NCI-H82 treated with DMSO at 0.1 percent for 48 hours (cell line): ENCODE data around the gene C1QL1.

ENCODE experiments used
- DNase-seq: peaks from one replicate; lab custom pipeline; 2025; ENCODE audit not compliant: unreplicated experiment; lab: John Stamatoyannopoulos, UW

C1QL1 gene

GRCh38 chr17:44932096-44932786 is 35.9 kb downstream of the C1QL1 start:
- no peak for DNase-seq

- no peak for DNase-seq
Observed at GRCh38 chr17:44931376-44931775, 36.7 kb downstream of the C1QL1 start.

GRCh38 chr17:44930667-44931066 is 37.4 kb downstream of the C1QL1 start:
- DNase-seq, result no peak

DNA sequence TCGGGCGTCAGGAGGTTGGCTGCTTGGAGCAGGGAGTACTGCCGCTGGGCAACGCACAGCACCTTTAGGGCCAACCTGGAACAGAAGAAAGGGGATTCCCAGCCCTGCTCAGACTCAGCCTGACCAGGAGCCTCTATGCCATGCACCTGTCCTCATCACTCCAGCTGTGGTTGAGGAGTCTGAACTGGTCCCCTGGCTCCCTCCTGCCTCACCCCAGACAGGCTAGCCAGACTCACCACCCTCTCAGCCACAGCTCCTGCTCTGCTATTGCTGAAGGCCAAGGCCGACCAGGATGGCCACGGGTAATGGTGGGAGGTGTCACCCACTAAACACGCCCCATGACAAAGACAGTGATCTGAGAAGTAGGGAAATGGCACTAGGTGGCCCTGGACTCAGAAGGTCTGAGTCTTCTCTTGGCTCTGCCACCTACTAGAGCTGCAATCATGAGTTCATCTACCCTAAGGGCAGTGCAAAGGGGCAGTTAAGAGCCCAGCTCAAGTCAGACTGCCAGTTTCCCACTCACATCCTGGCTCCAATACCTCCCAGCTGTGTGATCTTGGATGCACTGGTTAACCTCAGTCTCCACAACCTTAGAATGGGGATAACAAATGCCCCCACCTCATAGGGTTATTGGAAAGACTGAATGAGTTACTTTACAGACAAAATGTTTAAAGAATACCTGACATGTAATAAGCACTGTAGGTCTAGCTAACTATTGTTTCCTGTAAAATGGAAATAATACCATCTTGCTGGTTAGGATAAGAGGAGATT is 39.0 kb downstream of the C1QL1 start:
- DNase-seq, result no peak

DNA sequence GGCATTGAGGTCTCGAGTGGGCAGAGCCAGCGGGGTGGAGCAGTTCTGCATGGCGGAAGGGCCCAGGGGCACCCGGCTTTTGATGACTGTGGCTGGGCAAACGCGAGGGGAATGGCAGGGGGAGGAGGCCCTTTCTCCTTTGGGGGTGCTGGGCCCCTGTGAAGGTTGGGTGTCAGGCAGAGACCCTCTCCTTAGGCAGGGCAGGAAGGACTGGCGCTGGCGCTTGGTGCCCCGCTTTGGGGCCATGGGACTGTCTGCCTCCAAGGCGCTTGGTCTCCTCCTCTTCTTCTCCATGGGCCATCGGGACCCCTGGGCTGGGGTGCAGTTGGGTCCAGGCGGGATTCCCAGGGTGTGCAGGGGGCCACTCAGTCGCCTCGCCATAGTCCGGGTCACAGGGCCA is 40.0 kb downstream of the C1QL1 start:
- DNase-seq, result no peak

- DNase-seq, result no peak
Observed at GRCh38 chr17:44927696-44928095, 40.4 kb downstream of the C1QL1 start.

DNA sequence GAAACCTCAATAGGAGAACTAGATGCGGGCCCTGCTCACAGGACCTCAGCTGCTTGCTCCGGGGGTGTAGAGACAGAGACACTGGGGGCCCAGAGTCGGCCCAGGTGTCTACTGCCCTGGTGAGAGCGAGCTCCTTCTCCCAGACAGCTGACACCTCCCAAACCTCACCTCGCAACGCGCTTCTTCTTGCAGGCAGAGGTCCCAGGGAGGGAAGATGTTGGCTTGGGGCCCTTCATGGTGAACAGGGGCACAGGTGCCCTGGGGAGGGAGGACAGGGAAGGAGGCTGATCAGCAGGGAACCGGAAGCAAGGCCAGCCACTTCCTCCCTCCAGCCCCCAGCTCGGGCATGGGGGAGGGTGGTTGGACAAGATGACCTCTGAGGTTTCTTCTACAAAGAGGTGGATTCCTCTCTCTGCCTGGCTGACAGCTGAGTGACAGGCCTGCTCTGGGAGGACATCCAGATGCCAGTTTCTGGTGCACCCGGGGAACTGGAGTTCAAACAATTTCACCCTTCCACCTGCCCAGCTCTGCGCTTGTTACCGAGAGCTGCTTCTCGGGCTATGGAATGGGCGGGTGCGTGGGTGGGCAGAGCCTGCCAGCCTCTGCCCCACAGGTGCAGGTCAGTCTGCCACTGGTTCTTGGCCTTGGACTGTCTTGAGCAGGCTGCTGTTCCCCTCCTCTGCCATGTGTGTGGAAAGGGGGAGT is 41.1 kb downstream of the C1QL1 start:
- DNase-seq, result no peak

GRCh38 chr17:44925731-44926697 is 42.1 kb downstream of the C1QL1 start:
- no peak for DNase-seq

DNA sequence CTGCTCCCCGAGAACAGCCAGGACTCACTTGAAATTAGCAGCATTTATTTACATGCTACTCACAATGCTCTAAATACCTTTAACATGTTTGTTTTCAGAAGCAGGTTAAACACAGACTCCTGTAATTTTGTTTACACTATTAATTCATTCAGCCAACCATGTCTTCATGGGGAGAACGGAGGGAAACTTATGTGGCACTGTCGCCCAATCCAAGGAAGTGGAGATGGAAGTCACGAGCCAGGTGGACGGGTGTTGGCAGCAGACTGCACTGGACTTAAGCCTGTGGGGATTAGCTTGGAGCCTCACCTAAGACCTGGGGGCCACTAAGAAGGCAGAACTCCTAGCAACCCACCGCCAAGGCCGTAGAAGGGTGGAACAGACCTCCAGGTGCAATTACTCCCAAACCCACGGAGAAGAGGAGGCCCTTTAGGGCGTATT is 44.0 kb downstream of the C1QL1 start:
- DNase-seq, result peak; percentile 57

DNA sequence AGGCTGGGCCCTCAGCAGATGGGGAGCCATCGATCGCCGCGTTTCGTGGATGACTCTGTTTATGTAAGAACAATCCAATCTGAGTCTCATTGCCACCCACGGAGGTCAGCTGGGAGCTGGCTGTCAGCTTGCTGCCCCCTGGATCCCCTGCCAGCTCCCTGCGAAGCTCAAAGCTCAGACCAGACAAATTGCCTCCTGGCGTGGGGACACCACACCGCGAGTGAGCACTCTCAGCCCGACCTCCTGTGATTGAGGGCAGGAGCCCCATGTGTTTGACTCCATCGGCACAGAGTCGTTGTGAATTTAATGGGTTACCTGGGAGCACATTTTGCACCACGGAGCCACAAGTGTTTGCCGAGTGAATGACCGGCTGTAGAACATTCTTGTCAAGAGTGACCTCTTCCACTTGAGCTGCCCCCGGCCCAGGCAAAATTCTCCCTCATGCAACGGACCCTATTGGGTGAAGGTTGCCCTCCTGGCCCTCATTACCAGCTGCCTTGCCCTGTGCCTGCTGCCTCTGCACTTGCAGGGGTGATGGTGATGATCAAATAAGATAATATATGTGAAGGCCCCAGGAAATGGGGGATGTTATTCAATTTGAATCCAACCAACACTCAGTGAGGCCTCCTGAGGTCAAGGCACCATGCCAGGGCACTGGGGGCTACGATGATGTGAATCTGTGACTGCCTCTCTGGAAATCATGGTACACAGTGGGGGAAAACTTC is 45.2 kb downstream of the C1QL1 start:
- DNase-seq, result no peak

DNA sequence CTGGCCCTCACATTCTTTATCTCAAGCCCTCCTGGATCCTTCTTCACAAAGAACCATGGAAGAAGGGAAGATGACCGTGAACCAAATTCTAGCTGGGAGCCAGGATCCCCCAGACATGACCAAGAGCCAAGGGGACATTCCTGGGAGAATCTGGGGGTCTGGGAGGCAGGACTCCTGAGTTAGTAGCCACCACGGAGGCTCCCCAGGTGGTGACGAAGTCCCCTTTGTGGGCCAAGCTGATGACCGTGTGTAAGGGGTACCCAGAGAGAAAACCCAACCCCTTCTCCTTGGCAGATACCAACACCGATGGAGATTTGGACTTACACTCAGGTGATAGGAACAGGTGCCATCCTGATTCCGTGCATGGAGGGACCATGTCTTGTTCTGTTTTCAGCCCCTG is 46.0 kb downstream of the C1QL1 start:
- DNase-seq, result no peak

GRCh38 chr17:44921122-44921882 is 46.8 kb downstream of the C1QL1 start:
- DNase-seq, result no peak

DNA sequence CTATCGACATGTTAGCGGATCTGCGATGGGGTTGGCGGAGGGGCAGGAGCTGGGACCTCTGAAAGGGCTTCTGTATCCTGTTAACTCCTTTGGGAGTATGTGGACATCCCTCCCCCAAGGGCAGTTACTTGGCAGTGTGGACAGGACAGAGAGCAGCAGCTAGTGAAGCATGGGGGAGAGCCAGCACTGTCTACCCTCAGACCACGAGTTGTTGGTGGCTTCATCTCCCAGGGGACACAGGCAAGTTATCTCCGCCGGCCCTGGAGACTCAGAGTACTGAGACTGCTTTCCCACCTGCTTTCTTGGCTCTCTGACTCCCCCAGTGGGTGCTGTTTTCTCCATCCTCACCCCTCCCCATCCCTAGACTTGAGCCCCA is 47.5 kb downstream of the C1QL1 start:
- no peak for DNase-seq

- DNase-seq, result peak; percentile 58
Observed at GRCh38 chr17:44919885-44920564, 48.1 kb downstream of the C1QL1 start.

DNA sequence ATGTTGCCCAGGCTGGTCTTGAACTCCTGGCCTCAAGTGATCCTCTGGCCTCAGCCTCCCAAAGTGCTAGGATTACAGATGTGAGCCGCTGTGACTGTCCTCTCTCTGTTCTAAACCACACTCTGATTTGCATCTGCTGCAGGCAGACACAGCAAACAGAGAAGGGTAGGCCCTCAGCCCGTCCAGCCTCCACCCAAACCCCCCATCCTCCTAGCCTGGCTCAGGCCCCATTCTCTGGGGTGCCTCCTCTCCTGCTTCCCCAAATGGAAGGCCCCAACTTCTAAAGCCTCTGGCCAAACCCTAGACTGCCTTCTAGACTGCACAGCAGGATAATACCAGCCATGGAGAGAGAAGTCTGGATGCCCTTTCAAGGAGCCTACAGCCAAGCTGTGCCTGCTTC is 48.7 kb downstream of the C1QL1 start:
- no peak for DNase-seq

GRCh38 chr17:44918006-44918405 is 50.1 kb downstream of the C1QL1 start:
- no peak for DNase-seq

- no peak for DNase-seq
Observed at GRCh38 chr17:44917456-44917855, 50.6 kb downstream of the C1QL1 start.

GRCh38 chr17:44916781-44917241 is 51.3 kb downstream of the C1QL1 start:
- no peak for DNase-seq
